HG02852 (cell line): ENCODE measurements around the gene RAB25.
"Not testable (repeated sequence)": the region's sequence is repeated elsewhere in the genome, so short reads cannot be mapped to it uniquely, and the experiment has no call there.

Experiments used
- ATAC-seq: cut with Tn5 transposase; IDR thresholded peaks from one replicate; pipeline ENCODE4 v1.9.1; 2021; ENCODE audit warnings: mild to moderate bottlenecking, moderate library complexity; ENCODE audit not compliant: unreplicated experiment

Gene RAB25

GRCh38 chr1:156115514-156116374 is 54.8 kb downstream of the RAB25 start:
- no peak for ATAC-seq

DNA sequence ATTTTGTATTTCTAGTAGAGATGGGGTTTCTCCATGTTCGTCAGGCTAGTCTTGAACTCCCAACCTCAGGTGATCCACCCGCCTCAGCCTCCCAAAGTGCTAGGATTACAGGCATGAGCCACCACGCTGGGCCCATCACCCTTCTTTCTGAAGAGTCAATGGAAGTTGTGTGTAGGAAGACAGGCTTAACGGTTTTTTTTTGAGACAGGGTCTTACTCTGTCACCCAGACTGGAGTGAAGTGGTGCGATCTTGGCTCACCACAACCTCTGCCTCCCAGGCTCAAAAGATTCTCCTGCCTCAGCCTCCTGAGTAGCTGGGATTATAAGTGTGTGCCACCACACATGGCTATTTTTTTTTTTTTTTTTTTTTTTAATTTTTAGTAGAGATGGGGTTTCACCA is 55.8 kb downstream of the RAB25 start:
- ATAC-seq: not testable (repeated sequence)

GRCh38 chr1:156117414-156118176 is 56.6 kb downstream of the RAB25 start:
- ATAC-seq: no peak

GRCh38 chr1:156118177-156118868 is 57.4 kb downstream of the RAB25 start:
- ATAC-seq: no peak

GRCh38 chr1:156119503-156120209 is 58.7 kb downstream of the RAB25 start:
- ATAC-seq: no peak
